ELF-1 (cell line): ENCODE measurements around the gene UCP1.
"Not testable (repeated sequence)": the region's sequence is repeated elsewhere in the genome, so short reads cannot be mapped to it uniquely, and the experiment has no call there.

Source experiments
- DNase-seq: peaks from one replicate; pipeline ENCODE4 v3.0.0-alpha.2; 2016; ENCODE audit warnings: low read depth, low spot score

The UCP1 gene

DNA sequence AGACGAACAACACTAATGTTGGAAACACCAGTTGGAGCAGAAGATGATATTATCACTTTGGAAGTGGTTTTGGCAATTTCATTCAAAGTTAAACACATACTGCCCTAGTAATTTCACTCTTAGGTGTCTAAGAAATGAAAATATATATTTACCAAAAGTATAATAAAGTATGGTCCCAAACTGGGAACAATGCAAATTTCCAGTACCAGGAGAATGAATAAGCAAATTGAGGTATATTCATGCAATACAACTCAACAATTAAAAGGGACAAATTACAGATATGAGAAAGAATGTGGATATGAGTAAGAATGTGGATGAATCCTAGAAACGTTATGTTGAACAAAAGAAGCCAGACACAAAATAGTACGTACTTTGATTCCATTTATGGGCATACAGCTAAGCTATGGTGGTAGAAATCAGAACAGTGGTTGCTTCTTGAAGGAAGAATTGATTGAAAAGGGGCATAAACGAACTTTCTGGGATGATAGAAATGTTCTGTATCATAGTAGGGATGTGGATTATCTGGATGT, 34.7 kb downstream of the UCP1 start:
- no peak for DNase-seq

DNA sequence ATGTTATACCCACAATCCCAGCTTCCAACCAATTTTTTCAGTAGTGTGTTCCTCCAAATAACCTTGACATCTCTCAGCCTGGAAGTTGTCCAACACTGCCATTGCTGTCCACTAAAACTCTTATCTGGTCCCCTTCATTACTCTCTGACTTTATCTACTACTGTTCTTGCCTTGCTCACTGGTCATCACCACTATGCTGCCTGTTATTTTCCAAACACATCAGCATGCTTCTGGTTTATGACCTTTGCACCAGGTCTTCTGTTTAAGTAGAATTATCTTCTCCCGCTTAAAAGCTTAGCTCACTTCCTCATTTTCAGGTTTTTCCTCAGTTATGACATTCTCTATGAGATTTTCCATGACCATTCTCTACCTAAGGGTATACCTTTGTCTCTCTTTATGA, 39.3 kb downstream of the UCP1 start:
- DNase-seq = no peak

DNA sequence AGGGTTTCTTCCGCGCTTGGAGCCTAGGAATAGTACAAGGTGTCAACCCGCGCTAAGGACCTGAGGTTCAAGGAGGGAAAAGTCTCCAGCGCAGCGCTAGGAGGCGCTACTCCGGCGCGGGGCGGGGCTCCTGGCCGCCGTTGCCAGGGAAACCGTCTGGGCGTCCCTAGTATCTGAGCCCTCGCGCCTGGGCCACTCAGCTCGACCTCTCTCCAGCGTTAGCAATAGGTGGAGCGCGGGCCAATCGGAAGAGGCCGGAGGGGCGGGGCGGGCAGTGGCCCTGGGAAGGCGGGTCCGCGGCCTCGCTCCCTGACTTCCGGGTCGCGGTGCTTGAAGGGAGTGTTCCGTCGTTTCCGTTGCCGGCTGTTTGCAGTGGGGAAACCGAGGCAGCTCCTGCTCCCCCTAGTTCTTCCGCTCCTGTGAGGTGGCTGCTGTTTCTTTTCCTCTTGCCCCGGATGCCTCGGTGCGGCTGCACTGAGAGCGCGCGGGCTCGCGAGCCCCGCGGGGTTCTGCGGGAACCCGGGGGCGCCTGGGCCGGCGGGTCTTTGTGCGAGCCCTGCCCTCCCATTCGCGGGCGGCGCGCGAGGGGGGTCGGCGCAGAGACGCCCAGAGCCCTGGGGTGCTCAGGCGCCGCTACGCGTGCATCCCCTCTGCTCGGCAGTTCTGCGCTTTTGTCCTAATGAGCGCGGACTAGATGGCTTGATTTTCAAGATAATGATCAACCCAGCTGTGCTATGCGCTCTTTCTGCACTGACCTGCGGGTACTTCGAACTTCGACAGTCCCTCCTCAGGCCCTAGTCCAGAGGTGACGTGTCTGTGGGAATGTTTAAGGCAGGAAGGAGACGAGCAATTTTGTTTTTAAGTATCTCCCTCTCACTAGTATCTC, 44.7 kb downstream of the UCP1 start, which contains the start of gene ELMOD2:
Gene ELMOD2 (plus strand): TSS at position 312 of the 886 bp plus-strand sequence. CDS start 1,261 bp downstream, outside the sequence.
- peak; percentile 99 for DNase-seq

DNA sequence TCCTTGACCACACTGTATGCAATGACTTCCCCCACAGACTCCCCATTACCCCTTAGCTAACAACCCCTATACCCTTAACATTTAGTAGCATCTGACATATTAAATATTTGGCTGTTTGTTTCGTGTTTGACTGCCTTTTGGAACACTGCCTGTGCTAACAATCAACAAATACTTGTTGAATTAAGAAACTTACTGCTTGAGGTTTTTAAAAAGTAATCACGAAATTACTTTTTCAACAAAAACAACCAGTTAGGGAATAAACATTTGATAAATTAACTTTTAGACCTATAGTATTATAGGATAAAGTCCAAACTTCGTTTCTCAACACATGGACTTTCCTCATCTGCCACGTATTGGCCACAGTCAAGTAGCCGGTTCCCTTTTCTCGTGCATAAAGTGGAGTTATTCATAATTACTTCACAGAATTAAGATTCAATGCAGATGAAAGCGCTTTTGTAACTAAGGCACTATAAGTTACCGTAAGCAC, 45.3 kb downstream of the UCP1 start:
- no peak for DNase-seq

DNA sequence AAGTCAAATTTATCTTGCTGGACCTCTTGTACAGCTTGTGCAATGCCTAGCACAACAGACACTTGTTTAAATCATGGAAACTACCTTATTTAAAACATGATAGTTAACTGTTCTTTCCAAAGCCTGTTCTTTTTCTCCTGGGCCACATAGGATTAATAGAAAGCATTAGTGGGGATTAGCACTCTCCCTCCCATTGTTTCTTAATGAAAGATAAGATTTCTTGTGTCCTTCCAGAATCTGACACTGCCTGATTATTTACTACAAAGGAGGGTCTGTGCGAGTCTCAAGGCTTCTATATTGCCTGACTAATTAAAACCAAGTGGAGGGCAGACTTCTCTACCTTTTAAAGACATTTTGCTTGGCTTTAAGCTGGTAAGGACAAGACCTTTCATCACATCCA, 53.3 kb downstream of the UCP1 start:
- DNase-seq = no peak

DNA sequence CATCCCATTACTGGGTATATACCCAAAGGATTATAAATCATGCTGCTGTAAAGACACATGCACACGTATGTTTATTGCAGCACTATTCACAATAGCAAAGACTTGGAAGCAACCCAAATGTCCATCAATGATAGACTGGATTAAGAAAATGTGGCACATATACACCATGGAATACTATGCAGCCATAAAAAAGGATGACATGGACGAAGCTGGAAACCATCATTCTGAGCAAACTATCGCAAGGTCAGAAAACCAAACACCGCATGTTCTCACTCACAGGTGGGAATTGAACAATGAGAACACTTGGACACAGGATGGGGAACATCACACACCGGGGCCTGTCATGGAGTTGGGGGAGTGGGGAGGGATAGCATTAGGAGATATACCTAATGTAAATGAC, 55.0 kb downstream of the UCP1 start:
- not testable (repeated sequence) for DNase-seq
